Neutrophil (primary cell): ENCODE data around the gene LZTR1.
"Not testable (repeated sequence)": the region's sequence is repeated elsewhere in the genome, so short reads cannot be mapped to it uniquely, and the experiment has no call there.

Experiments
- H3K27ac ChIP-seq: fragments of 200-600 bp; sonication (generic); 2 replicates; pipeline ENCODE4 v1.5.1; 2016; ENCODE audit warnings: mild to moderate bottlenecking, moderate library complexity
- H3K27me3 ChIP-seq: fragments of 200-600 bp; sonication (generic); 2 replicates; pipeline ENCODE4 v1.6.0; 2016; ENCODE audit warnings: mild to moderate bottlenecking
- H3K36me3 ChIP-seq: fragments of 200-600 bp; sonication (generic); 2 replicates; pipeline ENCODE4 v1.5.1; 2017
- H3K4me1 ChIP-seq, 2 experiments: fragments of 200-600 bp in 1 of 2; sonication (generic) in 1 of 2; 1 replicate in 1 of 2; 2 replicates in 1 of 2; pipeline versions ENCODE4 v1.5.1 to v1.6.1; 2013 to 2016; ENCODE audit warnings: low read depth in 1 of 2, low read length in 1 of 2, mild to moderate bottlenecking in 1 of 2, moderate library complexity in 1 of 2; ENCODE audit not compliant: control insufficient read depth in 1 of 2, insufficient read depth in 1 of 2
- H3K4me3 ChIP-seq, 2 experiments: fragments of 200-600 bp in 1 of 2; sonication (generic) in 1 of 2; 1 replicate in 1 of 2; 2 replicates in 1 of 2; pipeline ENCODE4 v1.5.1; 2013 to 2016; ENCODE audit warnings: low read depth in 1 of 2, low read length in 1 of 2, mild to moderate bottlenecking in 1 of 2, moderate library complexity in 1 of 2
- H3K9me3 ChIP-seq: fragments of 200-600 bp; sonication (generic); 2 replicates; pipeline ENCODE4 v1.5.1; 2016
- CTCF ChIP-seq: fragments of 200-600 bp; sonication (generic); IDR thresholded peaks from 2 replicates; pipeline ENCODE4 v1.5.1; 2016; ENCODE audit warnings: antibody characterized with exemption

LZTR1 gene

GRCh38 chr22:20999350-21000206, 17.5 kb downstream of the LZTR1 start:
- Histone ChIP-seq H3K36me3 (peaks cover 33% of the 10 kb centered on the region), H3K27me3 (no peaks in the 10 kb centered on the region), H3K9me3 (no peaks in the 10 kb centered on the region), H3K4me1 (peaks cover 20 to 27% of the 10 kb centered on the region in 2 experiments), H3K27ac (no peak overlapping the region), H3K4me3 (no peak overlapping the region)
- no peak for TF ChIP-seq CTCF

- no peaks in the 10 kb centered on the region for H3K27me3 ChIP-seq
- H3K9me3 ChIP-seq, result no peaks in the 10 kb centered on the region
- TF ChIP-seq CTCF, result no peak
- peak overlapping the region; percentile 80 to 91 for H3K4me3 ChIP-seq
- H3K36me3 ChIP-seq, result peaks cover 27% of the 10 kb centered on the region
- peaks cover 20 to 27% of the 10 kb centered on the region in 2 experiments for H3K4me1 ChIP-seq
- peak overlapping the region; percentile 89 for H3K27ac ChIP-seq
These were observed 18.3 kb downstream of the LZTR1 start for GRCh38 chr22:21000207-21000986.

GRCh38 chr22:21000987-21001600, 19.0 kb downstream of the LZTR1 start:
- H3K9me3 ChIP-seq, result no peaks in the 10 kb centered on the region
- no peak for TF ChIP-seq CTCF
- H3K4me1 ChIP-seq, result peaks cover 20 to 27% of the 10 kb centered on the region in 2 experiments
- peaks cover 20% of the 10 kb centered on the region for H3K36me3 ChIP-seq
- H3K27ac ChIP-seq, result peak overlapping the region; percentile 89
- H3K27me3 ChIP-seq, result no peaks in the 10 kb centered on the region
- H3K4me3 ChIP-seq, result peak overlapping the region; percentile 80 to 91

- Histone ChIP-seq H3K9me3 (no peaks in the 10 kb centered on the region), H3K27ac (peak within 1 kb of the TSS; percentile 89), H3K36me3 (peaks cover 13% of the 10 kb centered on the region), H3K4me1 (peaks cover 20 to 27% of the 10 kb centered on the region in 2 experiments), H3K4me3 (peak within 1 kb of the TSS; percentile 80 to 91), H3K27me3 (peaks cover 4% of the 10 kb centered on the region)
- peak; percentile 28 for TF ChIP-seq CTCF
These were observed 19.7 kb downstream of the LZTR1 start, which contains the start of gene THAP7 for GRCh38 chr22:21001601-21002325. Gene THAP7, minus strand, starts transcription at chr22:21002118. Its CDS starts 207 bp downstream, at chr22:21001911.

- H3K4me3 ChIP-seq, result no peak overlapping the region
- H3K36me3 ChIP-seq, result no peaks in the 10 kb centered on the region
- H3K9me3 ChIP-seq, result no peaks in the 10 kb centered on the region
- H3K27me3 ChIP-seq, result peaks cover 15% of the 10 kb centered on the region
- H3K4me1 ChIP-seq, result peaks cover 20 to 27% of the 10 kb centered on the region in 2 experiments
- H3K27ac ChIP-seq, result no peak overlapping the region
- no peak for TF ChIP-seq CTCF
These were observed 21.7 kb downstream of the LZTR1 start for GRCh38 chr22:21003782-21004181.

- not testable (repeated sequence) for H3K9me3 ChIP-seq, H3K36me3 ChIP-seq, H3K4me1 ChIP-seq, H3K4me3 ChIP-seq, H3K27ac ChIP-seq
- H3K27me3 ChIP-seq, result peaks cover 38% of the 10 kb centered on the region
These were observed 27.1 kb downstream of the LZTR1 start for GRCh38 chr22:21009208-21009607.
